ENCODE results near the gene AP4E1.
"Not testable (repeated sequence)": the region's sequence is repeated elsewhere in the genome, so short reads cannot be mapped to it uniquely, and the experiment has no call there.

Gene AP4E1

GRCh38 chr15:51037474-51037873, 129.0 kb downstream of the AP4E1 start:
- FAIRE-seq, result not testable (repeated sequence)

- no peak for FAIRE-seq
Measured at GRCh38 chr15:51038162-51038973, 129.9 kb downstream of the AP4E1 start.

GRCh38 chr15:51038974-51039319, 130.5 kb downstream of the AP4E1 start:
- no peak for FAIRE-seq

GRCh38 chr15:51044037-51044727, 135.7 kb downstream of the AP4E1 start:
- no peak for FAIRE-seq

GRCh38 chr15:51046016-51046415, 137.5 kb downstream of the AP4E1 start:
- FAIRE-seq, result no peak

GRCh38 chr15:51046799-51047449, 138.4 kb downstream of the AP4E1 start:
- no peak for FAIRE-seq

GRCh38 chr15:51048308-51048707, 139.8 kb downstream of the AP4E1 start:
- no peak for FAIRE-seq

GRCh38 chr15:51049081-51049480, 140.6 kb downstream of the AP4E1 start:
- FAIRE-seq, result no peak

- FAIRE-seq, result no peak
Measured at GRCh38 chr15:51051776-51052175, 143.3 kb downstream of the AP4E1 start.

- no peak for FAIRE-seq
Measured at GRCh38 chr15:51053571-51053970, 145.1 kb downstream of the AP4E1 start.

GRCh38 chr15:51054535-51054934, 146.1 kb downstream of the AP4E1 start:
- FAIRE-seq, result no peak

Data from islet of Langerhans (tissue), 1 donor.